ENCODE results near the gene KCNQ2.

GRCh38 chr20:63363981-63364561 is 108.4 kb downstream of the KCNQ2 start:
- TF ChIP-seq OSR1 (CRISPR knock-in tag; IDR thresholded peaks at IDR 0.05), result no peak
- no peak for TF ChIP-seq CREB5 (CRISPR knock-in tag; IDR thresholded peaks at IDR 0.05; ENCODE audit: low read depth)
- TF ChIP-seq, protein P1, sequence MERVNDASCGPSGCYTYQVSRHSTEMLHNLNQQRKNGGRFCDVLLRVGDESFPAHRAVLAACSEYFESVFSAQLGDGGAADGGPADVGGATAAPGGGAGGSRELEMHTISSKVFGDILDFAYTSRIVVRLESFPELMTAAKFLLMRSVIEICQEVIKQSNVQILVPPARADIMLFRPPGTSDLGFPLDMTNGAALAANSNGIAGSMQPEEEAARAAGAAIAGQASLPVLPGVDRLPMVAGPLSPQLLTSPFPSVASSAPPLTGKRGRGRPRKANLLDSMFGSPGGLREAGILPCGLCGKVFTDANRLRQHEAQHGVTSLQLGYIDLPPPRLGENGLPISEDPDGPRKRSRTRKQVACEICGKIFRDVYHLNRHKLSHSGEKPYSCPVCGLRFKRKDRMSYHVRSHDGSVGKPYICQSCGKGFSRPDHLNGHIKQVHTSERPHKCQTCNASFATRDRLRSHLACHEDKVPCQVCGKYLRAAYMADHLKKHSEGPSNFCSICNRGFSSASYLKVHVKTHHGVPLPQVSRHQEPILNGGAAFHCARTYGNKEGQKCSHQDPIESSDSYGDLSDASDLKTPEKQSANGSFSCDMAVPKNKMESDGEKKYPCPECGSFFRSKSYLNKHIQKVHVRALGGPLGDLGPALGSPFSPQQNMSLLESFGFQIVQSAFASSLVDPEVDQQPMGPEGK (CRISPR knock-in tag; IDR thresholded peaks at IDR 0.05; ENCODE audit: borderline replicate concordance), result no peak
- TF ChIP-seq SNAI2 (CRISPR knock-in tag; IDR thresholded peaks at IDR 0.05), result no peak
- no peak for TF ChIP-seq ZFP3 (CRISPR knock-in tag; IDR thresholded peaks at IDR 0.05)
- TF ChIP-seq ZFP30 (CRISPR knock-in tag; IDR thresholded peaks at IDR 0.05), result no peak
- TF ChIP-seq TOX (CRISPR knock-in tag; IDR thresholded peaks at IDR 0.05; ENCODE audit: borderline replicate concordance), result no peak
- no peak for TF ChIP-seq ZNF70 (CRISPR knock-in tag; IDR thresholded peaks at IDR 0.05)
- TF ChIP-seq ZNF565 (CRISPR knock-in tag; conservative IDR thresholded peaks at IDR 0.05; ENCODE audit: low read depth), result no peak
- TF ChIP-seq PPARA (CRISPR knock-in tag; IDR thresholded peaks at IDR 0.05; ENCODE audit: borderline replicate concordance), result no peak

Measured in SK-N-SH treated with all-trans-retinoic acid at 6 μM for 48 hours (cell line).